ENCODE measurements around the gene ARL6IP6. TPM values are rescaled to one million over a fixed set of nuclear protein-coding genes. Genes with fewer than 3 reads are reported as not detected.
A peak's percentile ranks its signal among the peaks of the same experiment; 100 is the strongest.

ARL6IP6 gene
- total RNA-seq (ENCODE audit: low replicate concordance): 20.8 and 26.6 TPM in 2 replicates
- long read RNA-seq, transcript ARL6IP6-201 (4 exons, 2,805 nt): major isoform, 121 of 139 reads
- long read RNA-seq, partial matches to known transcripts: 2 of 139 reads
- long read RNA-seq, other reads (novel, unspliced or antisense): 13 of 139 reads

- peak within 1 kb of the TSS; percentile 98 for H3K27ac Mint-ChIP-seq
- TF ChIP-seq CTCF (conservative IDR thresholded peaks at IDR 0.05): no peak
- peaks cover 33% of the 10 kb centered on the region for H3K36me3 Mint-ChIP-seq
- H3K27me3 Mint-ChIP-seq: no peaks in the 10 kb centered on the region
- H3K4me1 Mint-ChIP-seq (ENCODE audit: unreplicated experiment): peaks cover 24% of the 10 kb centered on the region
- peak within 1 kb of the TSS; percentile 98 for H3K4me3 Mint-ChIP-seq
- no peaks in the 10 kb centered on the region for H3K9me3 Mint-ChIP-seq
- peak; percentile 95 for DNase-seq (ENCODE audit: extremely low spot score, unreplicated experiment)
Measured at GRCh38 chr2:152718076-152718908, at the start of gene ARL6IP6. Gene ARL6IP6 (plus strand): TSS chr2:152718620. CDS start chr2:152718625, 5 bp downstream.

GRCh38 chr2:152674334-152674733 is 44.1 kb upstream of the ARL6IP6 start:
- Mint-ChIP-seq H3K4me1 (ENCODE audit: unreplicated experiment) (no peaks in the 10 kb centered on the region), H3K27me3 (no peaks in the 10 kb centered on the region), H3K27ac (no peak overlapping the region), H3K4me3 (no peak overlapping the region), H3K36me3 (peaks cover 16% of the 10 kb centered on the region), H3K9me3 (no peaks in the 10 kb centered on the region)
- no peak for TF ChIP-seq CTCF (conservative IDR thresholded peaks at IDR 0.05)
- DNase-seq (ENCODE audit: extremely low spot score, unreplicated experiment): no peak

DNA sequence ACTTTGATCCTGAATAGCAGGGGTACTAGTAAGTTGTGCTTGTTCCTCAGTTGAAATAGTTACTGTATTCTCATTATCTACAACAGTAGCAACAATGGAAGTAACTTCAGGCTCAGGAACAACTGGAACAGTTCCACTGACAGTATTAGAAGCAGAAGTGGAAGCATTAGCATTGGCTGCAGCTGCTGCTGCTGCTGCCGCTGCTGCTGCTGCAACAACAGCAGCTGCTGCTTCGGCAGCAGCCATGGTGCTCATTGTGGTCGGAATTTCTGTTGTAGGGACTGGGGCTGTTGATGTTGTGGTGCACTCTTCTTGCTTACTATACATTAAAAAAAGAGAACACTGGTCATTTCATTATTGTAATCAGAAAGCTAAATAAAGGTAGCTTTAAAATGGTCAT is 42.0 kb upstream of the ARL6IP6 start:
- no peak for TF ChIP-seq CTCF (conservative IDR thresholded peaks at IDR 0.05)
- H3K36me3 Mint-ChIP-seq: peaks cover 20% of the 10 kb centered on the region
- no peaks in the 10 kb centered on the region for H3K27me3 Mint-ChIP-seq
- H3K27ac Mint-ChIP-seq: no peak overlapping the region
- no peak for DNase-seq (ENCODE audit: extremely low spot score, unreplicated experiment)
- no peaks in the 10 kb centered on the region for H3K9me3 Mint-ChIP-seq
- no peaks in the 10 kb centered on the region for H3K4me1 Mint-ChIP-seq (ENCODE audit: unreplicated experiment)
- H3K4me3 Mint-ChIP-seq: no peak overlapping the region

DNA sequence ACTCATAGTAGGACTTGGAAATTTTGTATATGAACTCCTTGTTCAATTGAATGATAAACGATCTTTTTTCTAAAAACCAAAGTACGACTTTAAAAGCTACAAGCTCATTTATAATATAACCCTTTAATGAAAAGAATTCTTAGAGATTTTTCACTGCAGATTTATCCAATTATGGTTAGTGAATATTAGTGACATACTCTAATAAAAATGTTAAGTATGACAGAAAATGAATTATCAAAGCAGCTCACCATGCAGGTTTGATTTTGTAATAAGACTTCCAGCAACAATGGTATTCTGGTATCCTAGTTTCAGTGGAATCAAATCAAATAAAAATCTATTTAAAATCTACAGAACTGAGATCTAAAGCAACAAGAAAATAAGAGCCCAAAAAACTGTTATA is 39.6 kb upstream of the ARL6IP6 start:
- Mint-ChIP-seq H3K36me3 (peaks cover 24% of the 10 kb centered on the region), H3K27ac (no peak overlapping the region), H3K4me3 (no peak overlapping the region), H3K9me3 (no peaks in the 10 kb centered on the region), H3K4me1 (ENCODE audit: unreplicated experiment) (no peaks in the 10 kb centered on the region), H3K27me3 (no peaks in the 10 kb centered on the region)
- no peak for DNase-seq (ENCODE audit: extremely low spot score, unreplicated experiment)
- TF ChIP-seq CTCF (conservative IDR thresholded peaks at IDR 0.05): no peak

DNA sequence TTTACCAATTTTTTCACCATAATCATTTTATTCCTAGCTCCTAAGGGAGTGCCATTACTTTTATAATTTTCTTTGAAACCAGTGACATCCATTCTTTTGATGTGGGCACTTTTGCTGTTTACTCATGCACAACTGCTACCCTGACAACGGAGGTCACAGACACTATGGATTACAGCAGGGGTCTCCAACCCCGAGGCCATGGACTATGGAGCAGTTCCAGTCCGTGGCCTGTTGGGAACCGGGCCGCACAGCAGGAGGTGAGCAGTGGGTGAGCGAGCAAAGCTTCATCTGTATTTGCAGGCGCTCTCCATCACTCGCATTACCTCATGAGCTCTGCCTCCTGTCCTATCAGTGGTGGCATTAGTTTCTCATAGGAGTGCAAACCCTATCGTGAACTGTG is 35.8 kb upstream of the ARL6IP6 start:
- H3K4me1 Mint-ChIP-seq (ENCODE audit: unreplicated experiment): no peaks in the 10 kb centered on the region
- H3K27ac Mint-ChIP-seq: no peak overlapping the region
- no peak for DNase-seq (ENCODE audit: extremely low spot score, unreplicated experiment)
- no peak overlapping the region for H3K4me3 Mint-ChIP-seq
- no peaks in the 10 kb centered on the region for H3K27me3 Mint-ChIP-seq
- peak; percentile 41 for TF ChIP-seq CTCF (conservative IDR thresholded peaks at IDR 0.05)
- no peaks in the 10 kb centered on the region for H3K9me3 Mint-ChIP-seq
- peaks cover 41% of the 10 kb centered on the region for H3K36me3 Mint-ChIP-seq

Data from type B pancreatic cell (in vitro differentiated cells).